ENCODE results near the gene WDR70.
A peak's percentile ranks its signal among the peaks of the same experiment; 100 is the strongest.
"Not testable (repeated sequence)": the region's sequence is repeated elsewhere in the genome, so short reads cannot be mapped to it uniquely, and the experiment has no call there.

WDR70 gene

GRCh38 chr5:37665889-37666288, 286.8 kb downstream of the WDR70 start:
- Histone ChIP-seq H3K4me3 (ENCODE audit: low read length) (no peak overlapping the region), H3K4me1 (ENCODE audit: control insufficient read depth, insufficient read depth, low read length) (peaks cover 31% of the 10 kb centered on the region), H3K9ac (ENCODE audit: low read length) (no peak overlapping the region), H3K27me3 (ENCODE audit: control insufficient read depth, insufficient read depth, low read length) (no peaks in the 10 kb centered on the region), H3K27ac (ENCODE audit: low read depth, low read length) (peak overlapping the region; percentile 56), H3K36me3 (ENCODE audit: control insufficient read depth, insufficient read depth, low read length) (no peaks in the 10 kb centered on the region)

- Histone ChIP-seq H3K27me3 (ENCODE audit: control insufficient read depth, insufficient read depth, low read length) (no peaks in the 10 kb centered on the region), H3K27ac (ENCODE audit: low read depth, low read length) (peak overlapping the region; percentile 34), H3K9ac (ENCODE audit: low read length) (no peak overlapping the region), H3K4me3 (ENCODE audit: low read length) (no peak overlapping the region), H3K36me3 (ENCODE audit: control insufficient read depth, insufficient read depth, low read length) (no peaks in the 10 kb centered on the region), H3K4me1 (ENCODE audit: control insufficient read depth, insufficient read depth, low read length) (peaks cover 31% of the 10 kb centered on the region)
Measured at GRCh38 chr5:37667430-37667829, 288.3 kb downstream of the WDR70 start.

- Histone ChIP-seq H3K9ac (ENCODE audit: low read length) (no peak overlapping the region), H3K27me3 (ENCODE audit: control insufficient read depth, insufficient read depth, low read length) (no peaks in the 10 kb centered on the region), H3K27ac (ENCODE audit: low read depth, low read length) (peak overlapping the region; percentile 16), H3K4me1 (ENCODE audit: control insufficient read depth, insufficient read depth, low read length) (peaks cover 29% of the 10 kb centered on the region), H3K4me3 (ENCODE audit: low read length) (no peak overlapping the region), H3K36me3 (ENCODE audit: control insufficient read depth, insufficient read depth, low read length) (no peaks in the 10 kb centered on the region)
Measured at GRCh38 chr5:37667846-37668245, 288.7 kb downstream of the WDR70 start.

DNA sequence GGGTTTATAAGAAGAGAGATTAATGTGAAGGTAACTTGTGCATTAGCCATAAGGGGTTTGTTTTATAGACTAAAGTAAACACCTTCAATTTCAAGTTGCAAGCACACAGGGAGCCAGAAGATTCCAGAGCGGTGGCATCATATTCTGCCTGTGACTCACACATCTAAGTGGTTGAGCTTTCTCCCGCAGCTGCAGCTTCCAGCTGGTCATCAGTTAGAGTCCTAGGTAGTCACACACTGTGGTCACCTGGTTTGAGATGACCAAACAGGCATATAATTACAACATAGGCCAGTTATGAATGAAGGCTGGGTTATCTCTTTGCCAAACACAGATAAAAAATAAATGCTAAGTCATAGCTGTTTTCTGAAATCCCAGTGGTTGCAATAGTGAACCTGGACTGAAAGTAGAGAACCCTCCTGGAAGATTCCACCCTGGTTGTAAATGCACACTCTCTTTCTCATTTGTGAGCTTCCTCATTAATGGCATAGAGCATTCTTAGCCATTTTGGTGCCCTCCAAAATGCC, 289.5 kb downstream of the WDR70 start:
- Histone ChIP-seq H3K9ac (ENCODE audit: low read length) (no peak overlapping the region), H3K4me1 (ENCODE audit: control insufficient read depth, insufficient read depth, low read length) (peaks cover 24% of the 10 kb centered on the region), H3K36me3 (ENCODE audit: control insufficient read depth, insufficient read depth, low read length) (no peaks in the 10 kb centered on the region), H3K4me3 (ENCODE audit: low read length) (no peak overlapping the region), H3K27ac (ENCODE audit: low read depth, low read length) (peak overlapping the region; percentile 48), H3K27me3 (ENCODE audit: control insufficient read depth, insufficient read depth, low read length) (no peaks in the 10 kb centered on the region)

- peak overlapping the region; percentile 51 for H3K27ac ChIP-seq (ENCODE audit: low read depth, low read length)
Measured at GRCh38 chr5:37672118-37672588, 293.0 kb downstream of the WDR70 start.

DNA sequence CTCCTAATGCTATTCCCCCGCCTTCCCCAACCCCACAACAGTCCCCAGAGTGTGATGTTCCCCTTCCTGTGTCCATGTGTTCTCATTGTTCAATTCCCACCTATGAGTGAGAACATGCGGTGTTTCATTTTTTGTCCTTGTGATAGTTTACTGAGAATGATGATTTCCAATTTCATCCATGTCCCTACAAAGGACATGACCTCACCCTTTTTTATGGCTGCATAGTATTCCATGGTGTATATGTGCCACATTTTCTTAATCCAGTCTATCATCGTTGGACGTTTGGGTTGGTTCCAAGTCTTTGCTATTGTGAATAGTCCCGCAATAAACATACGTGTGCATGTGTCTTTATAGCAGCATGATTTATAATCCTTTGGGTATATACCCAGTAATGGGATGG, 295.2 kb downstream of the WDR70 start:
- not testable (repeated sequence) for H3K27ac ChIP-seq (ENCODE audit: low read depth, low read length); H3K4me3 ChIP-seq (ENCODE audit: low read length); H3K9ac ChIP-seq (ENCODE audit: low read length); H3K36me3 ChIP-seq (ENCODE audit: control insufficient read depth, insufficient read depth, low read length); H3K4me1 ChIP-seq (ENCODE audit: control insufficient read depth, insufficient read depth, low read length); H3K27me3 ChIP-seq (ENCODE audit: control insufficient read depth, insufficient read depth, low read length)

More at GRCh38 chr5:37672118-37672588, 293.0 kb downstream of the WDR70 start:
- not testable (repeated sequence) for H3K9ac ChIP-seq (ENCODE audit: low read length); H3K4me1 ChIP-seq (ENCODE audit: control insufficient read depth, insufficient read depth, low read length); H3K36me3 ChIP-seq (ENCODE audit: control insufficient read depth, insufficient read depth, low read length); H3K4me3 ChIP-seq (ENCODE audit: low read length); H3K27me3 ChIP-seq (ENCODE audit: control insufficient read depth, insufficient read depth, low read length)

DNA sequence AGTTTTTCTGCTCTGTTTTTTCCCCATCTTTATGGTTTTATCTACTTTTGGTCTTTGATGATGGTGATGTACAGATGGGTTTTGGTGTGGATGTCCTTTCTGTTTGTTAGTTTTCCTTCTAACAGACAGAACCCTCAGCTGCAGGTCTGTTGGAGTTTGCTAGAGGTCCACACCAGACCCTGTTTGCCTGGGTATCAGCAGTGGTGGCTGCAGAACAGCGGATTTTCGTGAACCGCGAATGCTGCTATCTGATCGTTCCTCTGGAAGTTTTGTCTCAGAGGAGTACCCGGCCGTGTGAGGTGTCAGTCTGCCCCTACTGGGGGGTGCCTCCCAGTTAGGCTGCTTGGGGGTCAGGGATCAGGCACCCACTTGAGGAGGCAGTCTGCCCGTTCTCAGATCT, 300.2 kb downstream of the WDR70 start:
- not testable (repeated sequence) for H3K4me1 ChIP-seq (ENCODE audit: control insufficient read depth, insufficient read depth, low read length); H3K27me3 ChIP-seq (ENCODE audit: control insufficient read depth, insufficient read depth, low read length); H3K4me3 ChIP-seq (ENCODE audit: low read length); H3K27ac ChIP-seq (ENCODE audit: low read depth, low read length); H3K36me3 ChIP-seq (ENCODE audit: control insufficient read depth, insufficient read depth, low read length); H3K9ac ChIP-seq (ENCODE audit: low read length)

DNA sequence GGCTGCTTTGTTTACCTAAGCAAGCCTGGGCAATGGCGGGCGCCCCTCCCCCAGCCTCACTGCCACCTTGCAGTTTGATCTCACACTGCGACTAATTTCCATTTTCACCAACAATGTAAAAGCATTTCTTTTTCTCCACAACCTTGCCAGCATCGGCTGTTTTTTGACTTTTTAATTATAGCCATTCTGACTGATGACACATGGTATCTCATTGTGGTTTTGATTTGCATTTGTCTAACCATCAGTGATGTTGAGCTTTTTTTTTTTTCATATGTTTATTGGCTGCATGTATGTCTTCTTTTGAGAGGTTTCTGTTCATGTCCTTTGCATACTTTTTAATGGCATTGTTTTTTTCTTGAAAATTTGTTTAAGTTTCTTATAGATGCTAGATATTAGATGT, 300.8 kb downstream of the WDR70 start:
- not testable (repeated sequence) for H3K4me1 ChIP-seq (ENCODE audit: control insufficient read depth, insufficient read depth, low read length); H3K4me3 ChIP-seq (ENCODE audit: low read length); H3K27ac ChIP-seq (ENCODE audit: low read depth, low read length); H3K27me3 ChIP-seq (ENCODE audit: control insufficient read depth, insufficient read depth, low read length); H3K9ac ChIP-seq (ENCODE audit: low read length); H3K36me3 ChIP-seq (ENCODE audit: control insufficient read depth, insufficient read depth, low read length)

DNA sequence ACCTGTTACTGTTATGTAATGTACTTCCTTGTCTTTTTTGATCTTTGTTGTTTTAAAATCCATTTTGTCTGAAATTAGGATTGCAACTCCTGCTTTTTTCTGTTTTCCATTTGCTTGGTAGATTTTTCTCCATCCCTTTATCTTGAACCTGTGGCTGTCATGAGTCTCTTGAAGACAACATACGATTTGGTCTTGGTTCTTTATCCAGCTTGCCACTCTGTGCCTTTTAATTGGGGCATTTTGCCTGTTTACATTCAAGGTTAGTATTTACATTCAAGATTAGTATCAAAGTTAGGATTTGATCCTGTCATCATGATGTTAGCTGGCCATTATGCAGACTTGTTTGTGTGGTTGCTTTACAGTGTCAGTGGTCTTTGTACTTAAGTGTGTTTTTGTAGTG, 304.0 kb downstream of the WDR70 start:
- Histone ChIP-seq H3K4me3 (ENCODE audit: low read length) (no peak overlapping the region), H3K9ac (ENCODE audit: low read length) (no peak overlapping the region), H3K36me3 (ENCODE audit: control insufficient read depth, insufficient read depth, low read length) (no peaks in the 10 kb centered on the region), H3K4me1 (ENCODE audit: control insufficient read depth, insufficient read depth, low read length) (no peaks in the 10 kb centered on the region), H3K27ac (ENCODE audit: low read depth, low read length) (no peak overlapping the region), H3K27me3 (ENCODE audit: control insufficient read depth, insufficient read depth, low read length) (no peaks in the 10 kb centered on the region)

DNA sequence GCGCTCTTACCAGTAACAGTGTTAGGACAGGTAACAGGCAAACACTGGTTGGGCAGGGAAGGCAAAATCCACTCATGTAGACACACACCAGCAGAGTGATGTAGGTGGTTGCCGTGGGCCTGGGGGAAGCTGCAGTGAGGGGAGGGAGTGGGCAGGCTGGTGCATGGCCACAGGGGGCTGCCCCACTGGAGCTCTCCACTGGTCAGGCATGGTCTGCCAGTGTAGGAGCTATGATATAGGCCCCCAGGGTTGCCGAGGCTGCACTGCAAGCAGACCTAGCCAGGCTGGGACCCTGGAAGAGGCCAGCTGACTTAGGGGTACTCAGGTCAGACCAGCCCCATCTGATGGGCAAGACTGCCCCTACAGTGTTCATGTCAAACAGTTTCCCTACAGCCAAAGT, 306.1 kb downstream of the WDR70 start:
- Histone ChIP-seq H3K9ac (ENCODE audit: low read length) (no peak overlapping the region), H3K4me1 (ENCODE audit: control insufficient read depth, insufficient read depth, low read length) (no peaks in the 10 kb centered on the region), H3K27me3 (ENCODE audit: control insufficient read depth, insufficient read depth, low read length) (no peaks in the 10 kb centered on the region), H3K36me3 (ENCODE audit: control insufficient read depth, insufficient read depth, low read length) (no peaks in the 10 kb centered on the region), H3K4me3 (ENCODE audit: low read length) (no peak overlapping the region), H3K27ac (ENCODE audit: low read depth, low read length) (no peak overlapping the region)

GRCh38 chr5:37685816-37686215, 306.7 kb downstream of the WDR70 start:
- Histone ChIP-seq H3K36me3 (ENCODE audit: control insufficient read depth, insufficient read depth, low read length) (no peaks in the 10 kb centered on the region), H3K4me1 (ENCODE audit: control insufficient read depth, insufficient read depth, low read length) (no peaks in the 10 kb centered on the region), H3K27ac (ENCODE audit: low read depth, low read length) (no peak overlapping the region), H3K4me3 (ENCODE audit: low read length) (no peak overlapping the region), H3K27me3 (ENCODE audit: control insufficient read depth, insufficient read depth, low read length) (no peaks in the 10 kb centered on the region), H3K9ac (ENCODE audit: low read length) (no peak overlapping the region)

- H3K36me3 ChIP-seq (ENCODE audit: control insufficient read depth, insufficient read depth, low read length); H3K4me3 ChIP-seq (ENCODE audit: low read length); H3K9ac ChIP-seq (ENCODE audit: low read length); H3K4me1 ChIP-seq (ENCODE audit: control insufficient read depth, insufficient read depth, low read length); H3K27me3 ChIP-seq (ENCODE audit: control insufficient read depth, insufficient read depth, low read length); H3K27ac ChIP-seq (ENCODE audit: low read depth, low read length): not testable (repeated sequence)
Measured at GRCh38 chr5:37688925-37689324, 309.8 kb downstream of the WDR70 start.

DNA sequence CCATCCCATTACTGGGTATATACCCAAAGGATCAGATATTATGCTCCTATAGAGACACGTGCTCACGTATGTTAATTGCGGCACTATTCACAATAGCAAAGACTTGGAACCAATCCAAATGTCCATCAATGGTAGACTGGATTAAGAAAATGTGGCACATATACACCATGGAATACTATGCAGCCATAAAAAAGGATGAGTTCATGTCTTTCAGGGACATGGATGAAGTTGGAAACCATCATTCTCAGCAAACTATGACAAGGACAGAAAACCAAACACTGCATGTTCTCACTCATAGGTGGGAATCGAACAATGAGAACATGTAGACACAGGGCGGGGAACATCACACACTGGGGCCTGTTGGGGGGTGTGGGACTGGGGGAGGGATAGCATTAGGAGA, 315.2 kb downstream of the WDR70 start:
- not testable (repeated sequence) for H3K27me3 ChIP-seq (ENCODE audit: control insufficient read depth, insufficient read depth, low read length); H3K9ac ChIP-seq (ENCODE audit: low read length)

More for the DNA sequence above, 315.2 kb downstream of the WDR70 start:
- not testable (repeated sequence) for H3K36me3 ChIP-seq (ENCODE audit: control insufficient read depth, insufficient read depth, low read length); H3K27ac ChIP-seq (ENCODE audit: low read depth, low read length); H3K4me1 ChIP-seq (ENCODE audit: control insufficient read depth, insufficient read depth, low read length); H3K4me3 ChIP-seq (ENCODE audit: low read length)

Data from rectal smooth muscle tissue (tissue), 1 donor.